H1 (cell line): ENCODE results near the gene AGPAT3. TPM values are rescaled to one million over a fixed set of nuclear protein-coding genes. Genes with fewer than 3 reads are reported as not detected.

Source experiments
- CTCF ChIA-PET: fragments of 300-600 bp; sonication (Branson Sonifier 250); formaldehyde crosslinking; loops from one replicate; lab custom pipeline; 2021; ENCODE audit not compliant: partially characterized antibody; lab: Charles Lee
- POLR2A ChIA-PET: fragments of 300-600 bp; sonication (Branson Sonifier 250); formaldehyde crosslinking; loops from one replicate; lab custom pipeline; 2021; ENCODE audit warnings: inconsistent platforms; ENCODE audit not compliant: partially characterized antibody; lab: Charles Lee
- DNase-seq, 2 experiments: peaks; one replicate each; pipeline versions ENCODE4 v3.0.0 to v3.0.0-alpha.2; 2010 to 2022; ENCODE audit warnings: low spot score in 2 of 2, low read depth in 1 of 2, mixed read lengths in 1 of 2
- FAIRE-seq: peaks from 2 replicates; lab custom pipeline; 2011; peaks lifted over from hg19 to GRCh38; lab: Jason Lieb, UNC
- H2AFZ ChIP-seq: 2 replicates; pipeline ENCODE4 v1.8.1; 2012; ENCODE audit warnings: low read length, inconsistent platforms
- H2AK5ac ChIP-seq: 2 replicates; pipeline ENCODE4 v1.6.1; 2013; ENCODE audit warnings: low read depth, low read length
- H2BK120ac ChIP-seq: replicated peaks from 2 replicates; pipeline ENCODE3; 2013; ENCODE audit warnings: low read depth, low read length, inconsistent platforms
- H2BK12ac ChIP-seq: 2 replicates; pipeline ENCODE4 v1.6.1; 2013; ENCODE audit warnings: low read depth, low read length
- H2BK15ac ChIP-seq: 2 replicates; pipeline ENCODE4 v1.6.1; 2013; ENCODE audit warnings: low read length
- H2BK20ac ChIP-seq: 2 replicates; pipeline ENCODE4 v1.6.1; 2013; ENCODE audit warnings: low read length
- H2BK5ac ChIP-seq: 2 replicates; pipeline ENCODE4 v1.6.1; 2013; ENCODE audit warnings: low read depth, low read length
- H3K14ac ChIP-seq: 2 replicates; pipeline ENCODE4 v1.6.1; 2013; ENCODE audit warnings: inconsistent platforms; ENCODE audit not compliant: insufficient read length
- H3K18ac ChIP-seq: 2 replicates; pipeline ENCODE4 v1.6.1; 2013; ENCODE audit warnings: low read length; ENCODE audit errors: extremely low read depth
- H3K23ac ChIP-seq: 2 replicates; pipeline ENCODE4 v1.6.1; 2013; ENCODE audit warnings: inconsistent platforms; ENCODE audit not compliant: insufficient read length
- H3K23me2 ChIP-seq: 2 replicates; pipeline ENCODE4 v1.6.1; 2013; ENCODE audit warnings: low read depth, low read length
- H3K27ac ChIP-seq: 2 replicates; pipeline ENCODE4 v1.6.1; 2011; ENCODE audit warnings: low read depth, low read length, inconsistent platforms
- H3K27me3 ChIP-seq, 4 experiments: replicated peaks in 1 of 4; 1 replicate in 1 of 4; 2 replicates in 3 of 4; pipeline versions ENCODE4 v1.6.1 to v1.8.1; 2011 to 2013; ENCODE audit warnings: low read length in 3 of 4, mild to moderate bottlenecking in 3 of 4, inconsistent platforms in 2 of 4, mixed read lengths in 2 of 4, moderate library complexity in 1 of 4; ENCODE audit not compliant: control insufficient read depth in 3 of 4, insufficient read depth in 3 of 4; ENCODE audit errors: extremely low read depth in 1 of 4
- H3K36me3 ChIP-seq, 4 experiments: 2 replicates each; pipeline versions ENCODE4 v1.6.1 to v1.8.1; 2011 to 2013; ENCODE audit warnings: mild to moderate bottlenecking in 4 of 4, low read length in 3 of 4, moderate library complexity in 2 of 4, control low read depth in 1 of 4, inconsistent platforms in 1 of 4; ENCODE audit not compliant: insufficient read depth in 4 of 4, control insufficient read depth in 2 of 4
- H3K4ac ChIP-seq: replicated peaks from 2 replicates; pipeline ENCODE3; 2013; ENCODE audit warnings: low read length, low read depth, mixed read lengths, inconsistent platforms; ENCODE audit not compliant: insufficient read length
- H3K4me1 ChIP-seq, 4 experiments: replicated peaks in 1 of 4; 1 replicate in 1 of 4; 2 replicates in 3 of 4; pipeline versions ENCODE4 v1.6.1 to v1.8.1; 2011 to 2013; ENCODE audit warnings: low read length in 3 of 4, inconsistent platforms in 2 of 4, mixed read lengths in 1 of 4; ENCODE audit not compliant: insufficient read depth in 4 of 4, control insufficient read depth in 3 of 4
- H3K4me2 ChIP-seq, 2 experiments: 2 replicates each; pipeline versions ENCODE4 v1.6.1 to v1.8.1; 2011 to 2013; ENCODE audit warnings: low read depth in 2 of 2, low read length in 2 of 2, control low read depth in 1 of 2, inconsistent platforms in 1 of 2, mild to moderate bottlenecking in 1 of 2; ENCODE audit not compliant: insufficient read depth in 1 of 2
- H3K4me3 ChIP-seq, 4 experiments: fragments of 200-600, 300-600 bp in 1 of 4; sonication (generic), shearing (Covaris generic), sonication (Bioruptor Twin) in 1 of 4; 2 replicates each; pipeline versions ENCODE4 v1.5.1 to v1.8.1; 2011 to 2016; ENCODE audit warnings: low read length in 4 of 4, low read depth in 3 of 4, control low read depth in 2 of 4, inconsistent platforms in 2 of 4, mild to moderate bottlenecking in 2 of 4, mixed read lengths in 1 of 4, moderate library complexity in 1 of 4; ENCODE audit not compliant: insufficient read depth in 2 of 4; ENCODE audit errors: extremely low read depth in 1 of 4
- H3K56ac ChIP-seq: replicated peaks from 2 replicates; pipeline ENCODE3; 2013; ENCODE audit warnings: low read depth, mild to moderate bottlenecking, mixed read lengths, low read length, inconsistent platforms; ENCODE audit not compliant: insufficient read length
- H3K79me1 ChIP-seq: 2 replicates; pipeline ENCODE4 v1.6.1; 2013; ENCODE audit warnings: low read depth, low read length, control low read depth
- H3K79me2 ChIP-seq, 2 experiments: 2 replicates each; pipeline versions ENCODE4 v1.6.1 to v1.8.1; 2012 to 2013; ENCODE audit warnings: low read length in 2 of 2, mild to moderate bottlenecking in 2 of 2, inconsistent platforms in 1 of 2; ENCODE audit not compliant: insufficient read depth in 2 of 2, control insufficient read depth in 1 of 2
- H3K9ac ChIP-seq, 4 experiments: replicated peaks in 1 of 4; 1 replicate in 1 of 4; 2 replicates in 3 of 4; pipeline versions ENCODE4 v1.6.1 to v1.8.1; 2011 to 2013; ENCODE audit warnings: low read depth in 3 of 4, low read length in 3 of 4, control low read depth in 2 of 4, mild to moderate bottlenecking in 2 of 4, moderate library complexity in 2 of 4, inconsistent platforms in 1 of 4; ENCODE audit errors: extremely low read depth in 1 of 4
- H3K9me3 ChIP-seq, 2 experiments: 2 replicates each; pipeline versions ENCODE4 v1.6.1 to v1.8.1; 2012 to 2013; ENCODE audit warnings: mild to moderate bottlenecking in 2 of 2, moderate library complexity in 2 of 2, control low read depth in 1 of 2, inconsistent platforms in 1 of 2, low read depth in 1 of 2, low read length in 1 of 2, mixed read lengths in 1 of 2; ENCODE audit not compliant: insufficient read depth in 2 of 2
- H4K20me1 ChIP-seq, 2 experiments: replicated peaks in 1 of 2; 2 replicates each; pipeline versions ENCODE3 to v1.8.1; 2011 to 2013; ENCODE audit warnings: inconsistent platforms in 2 of 2, low read length in 2 of 2, mild to moderate bottlenecking in 1 of 2; ENCODE audit not compliant: insufficient read depth in 2 of 2, control insufficient read depth in 1 of 2
- H4K5ac ChIP-seq: 2 replicates; pipeline ENCODE4 v1.6.1; 2013; ENCODE audit warnings: low read length, low read depth, mixed read lengths, inconsistent platforms; ENCODE audit not compliant: insufficient read length
- H4K8ac ChIP-seq: 2 replicates; pipeline ENCODE4 v1.8.0; 2013; ENCODE audit warnings: mild to moderate bottlenecking, moderate library complexity, low read length, inconsistent platforms; ENCODE audit not compliant: insufficient read depth; ENCODE audit errors: extremely low read depth
- H4K91ac ChIP-seq: replicated peaks from 2 replicates; pipeline ENCODE3; 2013; ENCODE audit warnings: low read length, mixed read lengths, inconsistent platforms; ENCODE audit not compliant: insufficient read length
- EZH2 ChIP-seq: fragments of 200-600 bp; sonication (generic); IDR thresholded peaks from 2 replicates; pipeline ENCODE4 v1.7.1; 2012; ENCODE audit warnings: low read depth, mild to moderate bottlenecking, moderate library complexity, low read length, inconsistent platforms; ENCODE audit not compliant: severe bottlenecking
- GABPA ChIP-seq: IDR thresholded peaks from 2 replicates; pipeline ENCODE4 v1.6.1; 2011; ENCODE audit warnings: mild to moderate bottlenecking, low read length, moderate library complexity, borderline replicate concordance; ENCODE audit not compliant: insufficient read depth
- HDAC2 ChIP-seq, 2 experiments: fragments of 300-600 bp in 1 of 2; sonication (generic) in 1 of 2; IDR thresholded peaks; 2 replicates each; pipeline ENCODE4 v1.6.1; 2011 to 2012; ENCODE audit warnings: low read depth in 2 of 2, low read length in 2 of 2, mild to moderate bottlenecking in 2 of 2, moderate library complexity in 2 of 2, borderline replicate concordance in 1 of 2, inconsistent platforms in 1 of 2
- HDAC6 ChIP-seq: IDR thresholded peaks from one replicate; pipeline ENCODE4 v1.7.1; 2012; ENCODE audit warnings: low read depth, mild to moderate bottlenecking, inconsistent platforms, low read length, moderate library complexity
- KDM4A ChIP-seq: IDR thresholded peaks from one replicate; pipeline ENCODE4 v1.7.1; 2012; ENCODE audit warnings: low read depth, mild to moderate bottlenecking, moderate library complexity, low read length, inconsistent platforms; ENCODE audit not compliant: severe bottlenecking
- NRF1 ChIP-seq: IDR thresholded peaks from 2 replicates; pipeline ENCODE4 v1.6.1; 2011; ENCODE audit warnings: mild to moderate bottlenecking, low read depth, low read length, improper control_type of control experiment
- POU5F1 ChIP-seq: IDR thresholded peaks from 2 replicates; pipeline ENCODE4 v1.6.1; 2011; ENCODE audit warnings: low read depth, mild to moderate bottlenecking, low read length, moderate library complexity
- RAD21 ChIP-seq, 2 experiments: IDR thresholded peaks in 1 of 2; conservative IDR thresholded peaks in 1 of 2; 2 replicates each; pipeline ENCODE4 v1.6.1; 2011; ENCODE audit warnings: low read depth in 2 of 2, low read length in 2 of 2, improper control_type of control experiment in 1 of 2, inconsistent platforms in 1 of 2, mild to moderate bottlenecking in 1 of 2, moderate library complexity in 1 of 2
- SRF ChIP-seq: IDR thresholded peaks from 2 replicates; pipeline ENCODE4 v1.6.1; 2011; ENCODE audit warnings: mild to moderate bottlenecking, low read depth, low read length, moderate library complexity
- TAF1 ChIP-seq: IDR thresholded peaks from 2 replicates; pipeline ENCODE4 v1.6.1; 2011; ENCODE audit warnings: mild to moderate bottlenecking, low read depth, low read length
- TBP ChIP-seq: IDR thresholded peaks from 2 replicates; pipeline ENCODE4 v1.6.1; 2011; ENCODE audit warnings: low read depth, low read length, improper control_type of control experiment
- WGBS, 2 experiments: shearing (Covaris generic) in 1 of 2; methylation state at CpG; one replicate each; pipeline versions ENCODE4 v1.1.6 to v1.1.7; 2013 to 2015; ENCODE audit warnings: low lambda C conversion rate in 2 of 2, mixed read lengths in 2 of 2, inconsistent platforms in 1 of 2, low coverage in 1 of 2, missing lambda C conversion rate in 1 of 2; ENCODE audit not compliant: insufficient replicate concordance in 2 of 2, insufficient coverage in 1 of 2, insufficient read length in 1 of 2; ENCODE audit errors: extremely low coverage in 1 of 2, missing lambda C conversion rate in 1 of 2; 5-methylcytosine and 5-hydroxymethylcytosine counted together
- polyA plus RNA-seq, 7 experiments: library from polyadenylated mRNA; depleted of rRNA in 3 of 7; stranded (reverse) in 5 of 7; unstranded in 2 of 7; fragments of >200 nt in 5 of 7; fragments of 200-250 nt in 2 of 7; gene quantifications; 1 replicate in 5 of 7; 2 replicates in 1 of 7; 4 replicates in 1 of 7; pipeline versions ENCODE4 v1.2.1 to v1.2.3, GENCODE V29; 2011 to 2013; ENCODE audit warnings: missing spikeins in 2 of 7, mixed read lengths in 2 of 7
- total RNA-seq: library from RNA; stranded (reverse); fragmentation: NEBNext Ultra II Directional; extraction: Animal tissue kit (Norgen Biotek cat#: 25700); gene quantifications from 2 replicates; pipeline ENCODE4 v1.2.1, GENCODE V29; 2021

The AGPAT3 gene
- total and polyA plus RNA-seq, 2 of the 8 experiments (the other 6 are each of a cell fraction or from before 2014, with no cell fraction given), result 5.8 to 7.3 TPM

- Histone ChIP-seq H4K8ac (no peak overlapping the region), H3K4me1 (peaks cover 0 to 5% (median 0%) of the 10 kb centered on the region in 4 experiments; a peak in 3 of 7 replicates), H3K23ac (no peak overlapping the region), H3K23me2 (no peaks in the 10 kb centered on the region; the same call in 1 of the 2 replicates), H3K79me1 (no peaks in the 10 kb centered on the region; the same call in 1 of the 2 replicates), H3K9ac (no peak overlapping the region), H3K27me3 (no peaks in the 10 kb centered on the region; a peak in 1 of 7 replicates), H3K4me2 (no peak overlapping the region), H2AK5ac (no peak overlapping the region), H2AFZ (no peak overlapping the region), H3K27ac (no peak overlapping the region), H4K20me1 (peaks cover 0 to 1% of the 10 kb centered on the region in 2 experiments), H2BK15ac (no peak overlapping the region), H3K36me3 (no peaks in the 10 kb centered on the region), H4K5ac (no peak overlapping the region), H2BK12ac (no peak overlapping the region), H3K9me3 (no peaks in the 10 kb centered on the region), H2BK20ac (no peak overlapping the region), H2BK120ac (no peak overlapping the region), H3K18ac (no peak overlapping the region), H3K79me2 (no peaks in the 10 kb centered on the region), H4K91ac (no peak overlapping the region), H2BK5ac (no peak overlapping the region; the same call in 1 of the 2 replicates), H3K4ac (no peak overlapping the region), H3K14ac (no peak overlapping the region), H3K56ac (no peak overlapping the region), H3K4me3 (no peak overlapping the region)
- FAIRE-seq (no peak), DNase-seq (no peak)
- 95% methylated on average over 25 of the region's 25 CpGs; no CpG with 5 or more reads in 1 of the 2 experiments for WGBS, 2 experiments
- ChIA-PET CTCF (interaction anchor here (0.8 to 10.4 kb wide), 12 partner anchors 9 to 147 kb away, joined by 3 to 188 read pairs (median 5); partner anchors contain the start of gene RRP1), POLR2A (interaction anchor here (0.6 kb wide), 1 partner anchor 130 kb away, joined by 3 read pairs; no protein-coding TSS in a partner anchor)
- TF ChIP-seq HDAC2 (IDR thresholded peaks at IDR 0.05; ENCODE audit: borderline replicate concordance in 1 of 2, low read depth in 2 of 2, low read length in 2 of 2) (no peak), SRF (no peak), RAD21 (IDR thresholded peaks at IDR 0.05 in 1 of 2, conservative IDR thresholded peaks at IDR 0.05 in 1 of 2; ENCODE audit: low read depth in 2 of 2, low read length in 2 of 2) (no peak), GABPA (no peak), TBP (no peak), POU5F1 (no peak), EZH2 (no peak), TAF1 (no peak), HDAC6 (no peak), NRF1 (no peak), KDM4A (no peak)
Measured at GRCh38 chr21:43936247-43936967, 71.4 kb downstream of the AGPAT3 start.
